GM19468 (cell line): Measurements from ENCODE around the gene SP7.
A peak's percentile ranks its signal among the peaks of the same experiment; 100 is the strongest.
"Not testable (repeated sequence)": the region's sequence is repeated elsewhere in the genome, so short reads cannot be mapped to it uniquely, and the experiment has no call there.

ENCODE experiments used
- ATAC-seq: cut with Tn5 transposase; IDR thresholded peaks from one replicate; pipeline ENCODE4 v1.9.1; 2021; ENCODE audit warnings: mild to moderate bottlenecking, moderate library complexity, moderate number of reproducible peaks; ENCODE audit not compliant: unreplicated experiment; ENCODE audit errors: extremely low read depth

SP7 gene

DNA sequence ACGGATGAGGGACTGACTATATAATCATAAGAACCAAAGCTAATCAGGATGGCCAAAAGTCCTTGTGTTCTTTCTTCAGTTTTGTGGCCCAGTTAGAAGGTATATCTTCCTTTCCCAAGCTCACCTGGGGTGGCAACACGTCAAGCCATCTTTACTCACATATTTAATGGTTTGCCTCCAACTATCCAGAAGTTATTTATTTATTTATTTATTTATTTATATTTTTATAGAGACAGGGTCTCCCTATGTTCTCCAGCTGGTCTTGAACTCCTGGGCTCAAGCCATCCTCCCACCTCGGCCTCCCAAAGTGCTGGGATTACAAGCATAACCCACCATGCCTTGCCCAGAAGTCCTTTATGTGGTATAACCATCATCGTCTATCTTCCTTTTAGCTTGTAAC lies 11.8 kb upstream of the SP7 start:
- ATAC-seq: no peak

DNA sequence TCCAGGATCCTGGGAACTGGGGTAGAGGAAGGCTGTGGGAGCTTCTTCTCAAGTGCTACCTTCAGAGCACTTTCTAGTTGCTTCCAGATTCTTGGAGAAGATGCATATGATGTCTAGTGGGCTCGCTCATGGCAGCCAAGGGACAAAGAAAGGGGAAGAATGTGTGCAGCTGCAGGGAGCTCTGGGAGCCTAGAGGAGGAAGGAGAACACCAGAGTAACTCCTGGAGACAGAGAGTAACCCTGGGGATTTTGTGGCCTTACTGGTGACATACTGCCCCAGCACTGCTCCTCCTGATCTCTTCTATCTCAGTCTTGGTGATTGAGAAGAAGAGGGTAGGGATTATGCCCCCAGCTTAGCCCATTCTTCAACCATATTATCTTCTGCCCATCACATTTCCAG lies 10.3 kb upstream of the SP7 start:
- no peak for ATAC-seq

DNA sequence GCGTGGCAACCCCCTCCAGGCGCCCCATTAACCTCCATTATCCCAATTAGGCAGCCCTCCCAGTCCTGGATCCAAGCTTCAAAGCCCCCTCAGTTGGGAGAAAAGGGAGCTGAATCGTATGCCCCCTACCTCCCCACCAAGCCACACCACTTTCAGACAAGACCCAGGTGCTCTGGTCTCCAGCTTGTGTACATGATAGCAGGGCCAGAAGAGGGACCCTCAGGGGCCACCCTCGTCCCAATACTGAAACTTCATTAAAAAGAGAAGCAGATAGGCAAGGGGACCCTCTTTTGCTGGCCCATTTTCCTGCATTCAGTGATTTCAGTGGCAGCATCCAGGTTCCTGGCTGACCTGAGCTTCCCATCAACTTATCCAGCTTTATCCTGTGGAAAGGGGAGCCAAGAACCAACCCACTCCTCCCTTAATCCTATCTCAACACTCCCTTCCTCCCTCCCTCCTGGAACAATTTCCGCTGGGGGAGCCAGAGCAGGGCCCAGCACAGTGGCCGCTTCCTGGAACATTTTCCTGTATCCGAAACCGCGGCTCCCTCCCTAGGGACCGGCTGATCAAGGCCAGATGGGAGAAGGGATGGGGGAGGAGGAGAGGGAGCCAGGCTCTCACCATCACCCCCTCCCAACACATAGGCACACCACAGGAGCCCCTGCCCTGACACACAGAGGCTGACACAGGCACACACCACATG lies 9.5 kb upstream of the SP7 start:
- no peak for ATAC-seq

DNA sequence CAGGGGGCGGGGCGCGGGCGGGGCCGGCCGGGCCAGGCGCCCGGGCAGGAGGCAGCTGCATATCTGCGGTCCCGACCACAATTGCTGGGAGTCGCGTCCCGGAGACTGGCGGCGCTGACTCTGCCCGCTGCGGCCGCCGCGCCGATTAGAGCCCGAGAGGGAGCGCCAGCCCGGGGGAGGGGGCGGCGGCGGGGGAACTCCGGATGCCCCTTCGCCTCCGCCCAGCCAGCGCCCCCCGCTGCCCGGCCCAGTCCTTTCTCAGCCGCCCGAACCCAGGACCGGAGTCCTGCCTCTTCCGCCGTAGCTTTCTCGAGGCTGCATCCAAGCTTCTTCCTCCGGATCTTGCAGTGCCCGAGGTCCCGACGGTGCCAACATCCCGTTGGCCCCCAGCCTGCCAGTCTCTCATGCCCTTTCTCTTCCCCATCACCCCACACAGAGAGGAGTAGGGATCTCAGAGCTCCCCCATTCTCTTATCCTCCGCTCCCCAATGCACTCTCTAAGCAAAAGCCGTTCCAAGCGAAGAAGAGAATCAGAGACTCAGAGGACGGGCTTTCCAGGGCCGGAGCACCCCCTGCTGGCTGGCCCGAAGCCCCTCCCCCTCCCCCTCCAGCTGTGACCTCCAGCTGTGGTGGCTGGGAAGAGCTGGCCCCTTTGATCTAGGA lies 8.8 kb upstream of the SP7 start:
- peak; percentile 58 for ATAC-seq

DNA sequence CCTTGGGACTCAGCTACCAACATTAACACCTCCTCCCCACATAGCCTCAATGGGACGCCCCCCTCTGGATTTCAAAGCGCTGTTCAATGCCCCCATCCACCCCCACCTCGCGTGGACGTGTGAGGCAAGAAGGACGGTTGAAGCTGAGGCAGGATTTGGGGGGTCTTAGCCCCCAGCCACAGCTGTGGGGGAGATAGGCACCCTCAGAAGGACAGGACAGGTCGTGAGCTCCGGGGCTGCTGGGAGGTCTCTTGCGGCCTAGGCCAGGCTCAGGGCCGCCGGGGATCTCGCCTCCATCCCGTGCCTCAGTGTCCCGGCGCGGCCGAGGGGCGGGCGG lies 8.3 kb upstream of the SP7 start:
- no peak for ATAC-seq

DNA sequence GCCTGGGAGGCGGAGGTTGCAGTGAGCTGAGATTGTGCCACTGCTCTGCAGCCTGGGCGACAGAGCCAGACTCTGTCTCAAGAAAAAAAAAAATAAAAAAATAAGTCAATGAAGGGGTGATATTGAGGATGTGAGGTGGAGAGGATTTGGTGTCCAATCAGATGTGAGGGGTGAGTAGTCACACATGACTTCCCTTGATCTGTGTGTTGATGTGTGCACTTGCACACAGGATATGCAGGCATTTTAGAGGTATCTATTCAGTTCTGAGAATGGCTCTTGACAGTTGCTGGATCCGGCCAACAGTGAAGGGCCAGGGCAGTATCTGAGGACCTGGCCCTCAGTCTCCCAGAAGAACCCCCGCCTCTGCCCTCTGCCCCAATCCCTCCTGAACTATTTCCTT lies 7.8 kb upstream of the SP7 start:
- ATAC-seq: no peak

DNA sequence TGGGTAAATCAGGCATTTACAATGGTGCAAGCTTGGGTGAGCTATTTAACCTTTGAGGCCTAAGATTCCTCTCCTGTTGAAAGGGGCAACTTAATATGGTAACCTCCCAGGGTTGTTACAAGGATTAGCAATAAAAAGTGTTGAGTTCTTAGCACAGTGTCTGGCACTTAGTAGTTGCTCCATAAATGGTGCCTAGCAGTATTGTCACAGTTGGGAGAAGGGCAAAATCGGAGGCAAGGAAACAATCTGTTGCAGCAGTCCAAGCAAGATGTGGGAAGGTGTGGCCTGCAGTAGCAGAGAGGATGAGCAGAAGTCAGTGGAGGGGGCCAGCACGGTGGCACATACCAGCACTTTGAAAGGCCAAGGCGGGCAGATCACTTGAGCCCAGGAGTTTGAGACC lies 7.3 kb upstream of the SP7 start:
- no peak for ATAC-seq

DNA sequence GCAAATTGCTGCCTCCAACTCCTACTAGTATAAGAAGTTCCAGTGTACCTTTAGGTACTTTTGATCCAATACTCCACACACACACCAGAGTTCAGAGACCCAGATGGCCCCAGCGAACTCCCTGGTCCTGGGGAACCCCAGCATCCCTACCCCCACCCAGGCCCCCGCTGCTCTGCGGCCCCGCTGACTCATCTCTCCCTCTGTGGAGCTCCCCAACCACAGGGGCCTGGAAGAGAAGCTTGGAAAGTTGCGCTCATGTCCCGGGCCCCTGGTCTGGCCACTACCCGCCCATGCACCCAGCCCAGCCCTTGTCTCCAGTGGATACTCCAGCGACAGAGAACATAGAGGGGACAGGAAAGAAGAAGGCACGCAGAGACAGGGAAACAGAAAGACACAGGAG lies 4.2 kb upstream of the SP7 start:
- ATAC-seq: no peak

DNA sequence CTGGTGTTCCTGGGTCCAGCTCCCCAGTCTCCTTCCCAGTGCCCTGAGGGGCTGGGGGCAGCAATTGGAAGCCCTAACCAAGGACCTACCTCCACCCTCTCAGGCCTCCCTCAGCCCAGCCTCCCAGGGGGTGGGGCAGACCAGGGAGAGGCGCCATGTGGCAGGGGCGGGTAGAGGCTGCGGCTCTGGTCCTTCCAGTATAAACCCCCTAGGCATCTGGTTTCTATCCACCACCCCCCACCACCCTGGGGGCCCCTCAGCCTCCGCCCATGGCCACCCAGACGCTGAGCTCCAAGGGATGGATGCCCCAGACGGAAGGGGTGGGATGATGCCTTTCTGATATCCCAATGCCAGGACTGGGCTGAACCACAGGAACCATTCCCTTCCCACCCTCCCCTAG lies 2.8 kb upstream of the SP7 start:
- no peak for ATAC-seq

DNA sequence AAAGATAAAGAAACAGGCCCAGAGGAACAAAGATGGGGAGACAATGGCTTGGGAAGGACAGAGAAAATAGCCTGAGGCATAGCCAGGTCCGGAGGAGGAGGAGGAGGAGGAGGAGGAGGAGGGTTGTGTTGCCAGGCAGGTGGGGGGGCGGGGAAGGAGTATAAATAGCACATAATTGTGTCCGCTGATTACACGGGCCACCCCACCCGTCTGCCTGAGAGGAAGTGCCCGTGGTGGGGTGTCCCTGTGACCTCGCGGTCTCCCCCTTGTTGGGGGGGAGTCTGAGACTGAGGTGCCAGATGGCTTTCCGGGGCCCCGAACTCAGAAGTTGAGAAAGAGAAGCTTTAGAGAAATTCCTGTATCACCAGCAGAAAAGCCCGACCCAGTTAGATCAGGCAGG lies 1.9 kb upstream of the SP7 start:
- no peak for ATAC-seq

DNA sequence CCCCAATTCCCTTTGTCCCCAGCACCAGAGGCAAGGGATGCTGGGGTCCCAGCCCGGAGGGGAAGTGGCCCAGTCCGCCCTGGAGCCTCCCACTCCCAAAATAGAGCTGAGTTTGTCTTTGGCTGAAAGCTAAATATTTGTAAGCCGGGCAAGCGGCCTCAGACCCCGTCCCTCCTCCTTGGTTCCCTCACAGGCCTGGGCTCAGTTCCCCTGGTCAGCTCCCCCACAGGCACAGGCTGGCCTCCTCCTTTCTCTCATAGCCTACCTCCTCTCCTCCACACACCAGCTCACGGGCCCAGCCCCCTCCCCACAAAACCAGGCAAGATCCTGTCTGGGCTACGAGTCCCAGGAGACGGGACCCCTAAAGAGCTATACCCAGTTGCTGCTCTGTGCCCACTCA lies 1.3 kb downstream of the SP7 start:
- ATAC-seq: no peak

DNA sequence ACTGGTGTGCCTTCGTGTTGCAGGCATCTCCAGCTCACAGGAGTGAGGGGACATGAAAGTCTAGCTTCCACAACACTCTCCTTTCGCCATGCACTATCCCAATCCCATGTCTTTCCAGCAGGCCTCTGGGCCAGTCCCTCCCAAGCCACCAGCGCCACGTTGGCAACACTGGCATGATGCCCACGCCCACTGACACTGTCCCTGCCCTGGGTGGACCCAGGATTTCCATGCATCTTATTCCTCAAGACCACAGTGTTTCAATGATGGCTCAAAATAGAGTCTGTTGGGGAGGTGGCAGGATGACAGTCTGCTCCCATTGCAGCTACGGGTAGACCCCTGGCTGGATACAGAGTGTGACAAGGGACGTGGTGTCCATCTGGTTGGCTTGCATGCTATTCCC lies 2.3 kb downstream of the SP7 start:
- ATAC-seq: no peak

DNA sequence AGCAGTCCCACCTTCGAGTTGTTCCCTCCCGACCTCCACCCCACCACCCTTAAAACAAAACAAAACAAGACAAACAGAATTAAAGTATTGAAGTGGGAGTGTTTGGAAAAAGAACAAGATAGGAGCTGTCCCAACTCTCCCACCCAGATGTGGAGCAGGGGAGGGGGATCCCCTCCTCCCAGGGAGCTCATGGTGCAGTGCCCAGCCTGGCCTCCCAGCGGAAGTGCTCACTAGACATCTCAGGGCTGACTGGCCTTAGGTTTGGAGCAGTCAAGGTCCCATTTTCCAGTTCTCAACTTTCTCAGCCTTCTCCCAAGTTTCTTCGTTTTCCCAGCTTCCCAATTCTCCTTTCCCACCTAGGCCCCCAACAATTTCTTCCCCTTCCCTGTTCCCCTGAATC lies 2.9 kb downstream of the SP7 start:
- ATAC-seq: no peak

DNA sequence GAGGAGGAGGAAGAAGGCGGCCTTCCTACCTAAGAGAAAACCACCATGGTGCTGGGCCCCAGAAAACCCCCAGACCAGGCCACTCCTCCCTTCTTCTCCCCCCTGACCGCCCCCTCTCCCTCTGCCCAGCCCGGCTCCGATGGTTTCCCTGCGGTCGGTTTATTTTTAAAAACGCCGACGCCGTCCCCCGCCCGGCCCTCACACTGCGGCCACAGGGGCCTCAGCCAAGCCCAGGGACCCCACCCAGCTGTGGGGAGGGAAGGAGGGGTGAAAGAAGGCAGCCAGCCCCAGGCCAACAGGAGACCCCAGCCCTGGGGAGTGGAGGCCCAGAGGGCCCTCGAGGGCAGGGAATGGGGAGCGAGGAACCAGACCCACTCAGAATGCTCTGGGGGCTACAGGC lies 3.4 kb downstream of the SP7 start:
- ATAC-seq: no peak

DNA sequence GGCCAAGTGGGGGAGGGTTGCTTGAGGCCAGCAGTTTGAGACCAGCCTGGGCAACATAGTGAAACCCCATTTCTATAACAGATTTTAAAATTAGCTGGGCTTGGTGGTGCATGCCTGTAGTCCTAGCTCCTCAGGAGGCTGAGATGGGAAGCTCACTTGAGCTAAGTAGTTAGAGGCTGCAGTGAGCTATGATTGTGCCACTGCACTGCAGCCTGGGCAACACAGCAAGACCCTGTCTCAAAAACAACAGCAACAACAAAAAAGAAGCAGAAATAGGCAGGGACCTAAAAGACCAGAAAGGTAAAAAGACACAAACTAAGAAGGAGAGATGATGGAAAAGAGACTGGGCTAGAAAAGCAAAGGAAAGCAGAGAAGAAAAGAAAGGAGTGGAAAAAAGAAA lies 3.8 kb downstream of the SP7 start:
- ATAC-seq: not testable (repeated sequence)

DNA sequence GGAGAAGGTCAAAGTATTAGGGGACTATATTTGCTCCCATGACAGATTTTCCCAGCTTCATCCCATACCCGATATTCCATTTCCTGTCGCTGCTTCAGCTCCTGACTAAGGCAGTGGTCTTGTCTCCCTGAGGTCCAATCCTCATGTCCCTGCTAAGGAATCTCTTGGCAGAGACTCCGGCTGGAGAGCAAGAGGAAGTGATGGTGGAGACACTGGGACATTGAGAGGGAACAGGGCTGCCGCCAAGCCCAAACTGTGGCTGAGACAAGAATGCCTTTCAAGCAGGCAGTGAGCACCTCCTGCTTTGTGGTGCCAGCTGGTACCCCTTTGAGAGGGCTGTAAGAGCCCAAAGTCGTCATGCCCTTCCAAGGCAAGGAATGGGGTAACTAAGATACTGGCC lies 5.5 kb downstream of the SP7 start:
- ATAC-seq: no peak

DNA sequence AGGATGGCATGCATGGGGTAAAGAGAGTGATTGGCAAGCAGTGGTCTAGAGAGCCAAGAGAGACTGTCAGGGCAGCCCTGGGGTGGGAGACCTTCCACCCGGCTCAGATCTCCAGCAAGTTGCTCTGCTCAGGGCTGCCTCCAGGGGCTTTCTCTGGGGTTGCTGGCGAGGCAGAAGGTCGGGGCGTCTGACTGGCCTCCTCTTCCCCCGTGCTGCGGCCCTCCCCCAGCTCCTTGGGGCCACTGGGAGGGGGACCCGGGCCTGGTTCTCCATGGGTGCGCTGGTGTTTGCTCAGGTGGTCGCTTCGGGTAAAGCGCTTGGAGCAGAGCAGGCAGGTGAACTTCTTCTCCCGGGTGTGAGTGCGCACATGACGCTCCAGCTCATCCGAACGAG lies 8.1 kb downstream of the SP7 start:
- ATAC-seq: no peak

DNA sequence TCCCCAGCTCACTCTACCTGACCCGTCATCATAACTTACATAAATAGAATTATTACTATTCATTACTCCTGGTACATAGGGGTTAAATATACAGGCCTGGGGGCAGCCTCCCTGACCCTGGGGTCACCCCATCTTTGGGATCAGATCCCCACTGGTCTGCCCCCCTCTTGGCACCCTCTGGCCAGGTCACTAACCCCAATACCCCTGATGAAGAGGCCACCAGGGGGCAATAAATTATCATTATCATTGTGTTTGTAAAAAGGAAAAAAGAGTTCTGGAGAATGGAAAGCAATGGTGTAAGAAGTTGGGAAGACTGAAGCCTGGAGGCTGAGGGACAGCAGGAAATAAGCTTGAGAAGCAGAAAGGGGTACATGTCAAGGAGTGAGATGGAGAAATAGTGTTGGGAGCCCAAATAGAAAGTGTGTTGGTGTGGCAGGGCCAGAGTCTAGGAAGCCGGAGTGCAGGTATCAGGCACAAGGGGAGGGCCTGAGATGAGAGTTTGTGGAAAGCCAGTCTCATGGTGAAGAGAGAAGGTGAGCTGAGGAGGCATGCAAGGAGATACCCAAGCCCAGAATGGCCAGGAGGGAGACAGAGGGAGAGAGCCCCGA lies 8.6 kb downstream of the SP7 start:
- ATAC-seq: no peak

DNA sequence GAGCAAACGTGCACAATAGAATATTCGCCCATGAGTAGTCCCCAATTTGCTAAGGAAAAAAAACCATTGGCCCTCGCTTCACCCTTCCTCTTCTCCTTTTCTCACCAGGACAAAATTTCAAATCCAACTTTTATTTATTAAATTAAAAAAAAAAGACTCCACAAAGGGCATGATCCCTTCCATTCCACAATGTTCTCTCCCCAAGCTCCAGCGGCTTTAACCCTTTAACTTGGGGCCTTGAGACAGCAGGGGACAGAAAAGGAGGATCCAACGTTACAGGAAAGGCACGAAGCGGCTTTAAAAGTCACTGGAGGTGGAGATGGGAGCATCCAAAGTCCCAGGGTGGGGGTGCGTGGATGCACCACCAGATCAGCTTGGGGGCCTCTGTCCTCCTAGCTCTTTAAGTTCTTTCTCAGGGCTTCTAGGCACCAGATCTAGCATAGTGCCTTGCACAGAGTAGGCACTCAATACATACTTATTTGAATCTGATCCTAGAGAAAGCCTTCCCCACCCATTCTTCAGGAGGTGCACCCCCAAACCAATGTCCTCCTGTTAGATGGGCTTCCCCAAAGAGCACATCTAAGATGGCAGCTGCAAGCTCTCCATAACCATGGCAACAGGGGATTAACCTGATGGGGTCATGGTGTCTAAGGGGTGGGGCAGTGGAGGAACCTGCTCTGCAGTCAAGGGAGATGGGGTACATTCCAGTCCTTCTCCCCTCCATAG lies 9.5 kb downstream of the SP7 start:
- ATAC-seq: no peak

DNA sequence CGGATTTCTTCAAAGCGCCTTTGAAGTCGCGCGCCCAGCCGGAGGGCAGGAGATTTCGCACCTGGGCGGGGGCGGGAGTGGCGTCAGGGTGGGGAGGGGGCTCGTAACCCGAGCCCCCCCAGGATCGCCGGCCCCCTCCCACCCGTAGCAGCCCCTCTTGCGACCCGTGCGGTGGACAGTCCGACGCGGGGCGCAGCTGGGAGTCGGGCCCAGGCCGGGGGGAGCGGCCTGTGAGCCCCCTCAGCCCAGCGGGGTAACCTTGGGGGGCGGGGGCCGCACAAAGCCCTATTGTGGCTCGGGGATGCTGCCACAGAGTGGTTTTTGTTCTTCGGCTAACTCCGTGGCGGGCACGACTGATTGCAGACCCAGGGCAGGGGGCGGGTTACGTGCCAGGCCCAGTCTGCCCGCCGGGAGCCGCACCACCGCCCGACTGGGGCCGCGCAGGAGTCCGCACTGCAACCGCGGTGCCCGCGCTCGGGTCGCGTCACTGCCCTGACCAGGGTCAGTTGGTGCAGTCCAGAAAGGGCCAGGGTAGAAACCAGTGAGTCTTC lies 10.6 kb downstream of the SP7 start:
- ATAC-seq: no peak
